ENCODE data around the gene MAN1A1.

MAN1A1 gene

GRCh38 chr6:119237177-119237715 is 112.3 kb downstream of the MAN1A1 start:
- no peak for DNase-seq (ENCODE audit: low read depth in 2 of 3, low spot score in 2 of 3)

GRCh38 chr6:119234941-119235340 is 114.6 kb downstream of the MAN1A1 start:
- DNase-seq (ENCODE audit: low read depth in 2 of 3, low spot score in 2 of 3) = no peak

GRCh38 chr6:119234457-119234856 is 115.1 kb downstream of the MAN1A1 start:
- DNase-seq (ENCODE audit: low read depth in 2 of 3, low spot score in 2 of 3) = no peak

- no peak for DNase-seq (ENCODE audit: low read depth in 2 of 3, low spot score in 2 of 3)
These were observed 116.1 kb downstream of the MAN1A1 start for GRCh38 chr6:119233312-119233984.

- no peak for DNase-seq (ENCODE audit: low read depth in 2 of 3, low spot score in 2 of 3)
These were observed 118.2 kb downstream of the MAN1A1 start for GRCh38 chr6:119231394-119231793.

GRCh38 chr6:119230160-119230559 is 119.4 kb downstream of the MAN1A1 start:
- DNase-seq (ENCODE audit: low read depth in 2 of 3, low spot score in 2 of 3) = no peak

GRCh38 chr6:119227377-119227776 is 122.2 kb downstream of the MAN1A1 start:
- DNase-seq (ENCODE audit: low read depth in 2 of 3, low spot score in 2 of 3) = no peak

GRCh38 chr6:119226089-119226488 is 123.5 kb downstream of the MAN1A1 start:
- DNase-seq (ENCODE audit: low read depth in 2 of 3, low spot score in 2 of 3) = no peak

GRCh38 chr6:119224095-119224701 is 125.4 kb downstream of the MAN1A1 start:
- no peak for DNase-seq (ENCODE audit: low read depth in 2 of 3, low spot score in 2 of 3)

- DNase-seq (ENCODE audit: low read depth in 2 of 3, low spot score in 2 of 3) = no peak
These were observed 129.1 kb downstream of the MAN1A1 start for GRCh38 chr6:119220452-119220851.

GRCh38 chr6:119218548-119218947 is 131.0 kb downstream of the MAN1A1 start:
- DNase-seq (ENCODE audit: low read depth in 2 of 3, low spot score in 2 of 3) = no peak

- DNase-seq (ENCODE audit: low read depth in 2 of 3, low spot score in 2 of 3) = no peak
These were observed 133.5 kb downstream of the MAN1A1 start for GRCh38 chr6:119215885-119216590.

GRCh38 chr6:119215309-119215708 is 134.3 kb downstream of the MAN1A1 start:
- no peak for DNase-seq (ENCODE audit: low read depth in 2 of 3, low spot score in 2 of 3)

GRCh38 chr6:119210596-119210995 is 139.0 kb downstream of the MAN1A1 start:
- no peak for DNase-seq (ENCODE audit: low read depth in 2 of 3, low spot score in 2 of 3)

- DNase-seq (ENCODE audit: low read depth in 2 of 3, low spot score in 2 of 3) = no peak
These were observed 139.9 kb downstream of the MAN1A1 start for GRCh38 chr6:119209452-119210205.

GRCh38 chr6:119207971-119208725 is 141.4 kb downstream of the MAN1A1 start:
- DNase-seq (ENCODE audit: low read depth in 2 of 3, low spot score in 2 of 3) = no peak

GRCh38 chr6:119207327-119207726 is 142.2 kb downstream of the MAN1A1 start:
- DNase-seq (ENCODE audit: low read depth in 2 of 3, low spot score in 2 of 3) = no peak

GRCh38 chr6:119205911-119206618 is 143.5 kb downstream of the MAN1A1 start:
- no peak for DNase-seq (ENCODE audit: low read depth in 2 of 3, low spot score in 2 of 3)

GRCh38 chr6:119204719-119205118 is 144.8 kb downstream of the MAN1A1 start:
- no peak for DNase-seq (ENCODE audit: low read depth in 2 of 3, low spot score in 2 of 3)

GRCh38 chr6:119201480-119201879 is 148.1 kb downstream of the MAN1A1 start:
- DNase-seq (ENCODE audit: low read depth in 2 of 3, low spot score in 2 of 3) = no peak
